GM19463 (cell line): ENCODE results near the gene RPS6KL1.

Experiments used
- ATAC-seq: cut with Tn5 transposase; IDR thresholded peaks from one replicate; pipeline ENCODE4 v1.9.1; 2021; ENCODE audit warnings: mild to moderate bottlenecking, moderate library complexity; ENCODE audit not compliant: unreplicated experiment

Gene RPS6KL1

GRCh38 chr14:74922752-74923401 lies at the start of gene RPS6KL1:
Gene RPS6KL1 (minus strand): TSS chr14:74923260. CDS start chr14:74921541, 1,719 bp downstream.
- peak; percentile 93 for ATAC-seq

- ATAC-seq, result no peak
These were observed 45.8 kb upstream of the RPS6KL1 start for GRCh38 chr14:74968811-74969210.

GRCh38 chr14:74965486-74966153 lies 42.6 kb upstream of the RPS6KL1 start:
- no peak for ATAC-seq

- ATAC-seq, result no peak
These were observed 41.9 kb upstream of the RPS6KL1 start for GRCh38 chr14:74964787-74965485.

GRCh38 chr14:74963705-74964271 lies 40.7 kb upstream of the RPS6KL1 start:
- ATAC-seq, result no peak

GRCh38 chr14:74963178-74963704 lies 40.2 kb upstream of the RPS6KL1 start:
- no peak for ATAC-seq

GRCh38 chr14:74962493-74962892 lies 39.4 kb upstream of the RPS6KL1 start:
- no peak for ATAC-seq

GRCh38 chr14:74962046-74962445 lies 39.0 kb upstream of the RPS6KL1 start:
- ATAC-seq, result no peak

GRCh38 chr14:74961238-74961911 lies 38.3 kb upstream of the RPS6KL1 start:
- no peak for ATAC-seq

GRCh38 chr14:74960736-74961135 lies 37.7 kb upstream of the RPS6KL1 start:
- ATAC-seq, result no peak

- ATAC-seq, result no peak
These were observed 36.6 kb upstream of the RPS6KL1 start for GRCh38 chr14:74959596-74960180.

- ATAC-seq, result no peak
These were observed 33.4 kb upstream of the RPS6KL1 start for GRCh38 chr14:74956280-74957072.

- ATAC-seq, result no peak
These were observed 32.9 kb upstream of the RPS6KL1 start for GRCh38 chr14:74956027-74956279.

- ATAC-seq, result peak; percentile 63
These were observed 32.4 kb upstream of the RPS6KL1 start, which contains the start of gene PGF for GRCh38 chr14:74955229-74956026. Gene PGF (minus strand): TSS chr14:74955597. CDS start chr14:74955242, 355 bp downstream.

GRCh38 chr14:74954947-74955228 lies 31.8 kb upstream of the RPS6KL1 start:
- no peak for ATAC-seq

GRCh38 chr14:74954232-74954946 lies 31.3 kb upstream of the RPS6KL1 start:
- ATAC-seq, result no peak

GRCh38 chr14:74953686-74954085 lies 30.6 kb upstream of the RPS6KL1 start:
- ATAC-seq, result no peak

- ATAC-seq, result no peak
These were observed 29.8 kb upstream of the RPS6KL1 start for GRCh38 chr14:74952697-74953484.
